IPS-18c (cell line): ENCODE data around the gene SNX11.
"Not testable (repeated sequence)": the region's sequence is repeated elsewhere in the genome, so short reads cannot be mapped to it uniquely, and the experiment has no call there.

Experiments used
- H3K4me3 ChIP-seq: 2 replicates; pipeline ENCODE4 v1.7.0; 2013; ENCODE audit warnings: low read depth, mild to moderate bottlenecking, low read length, moderate library complexity; ENCODE audit not compliant: insufficient read depth
- H3K9me3 ChIP-seq: one replicate; pipeline ENCODE4 v1.6.1; 2013; ENCODE audit warnings: mild to moderate bottlenecking, low read length, moderate library complexity; ENCODE audit not compliant: control insufficient read depth, insufficient read depth

The SNX11 gene

DNA sequence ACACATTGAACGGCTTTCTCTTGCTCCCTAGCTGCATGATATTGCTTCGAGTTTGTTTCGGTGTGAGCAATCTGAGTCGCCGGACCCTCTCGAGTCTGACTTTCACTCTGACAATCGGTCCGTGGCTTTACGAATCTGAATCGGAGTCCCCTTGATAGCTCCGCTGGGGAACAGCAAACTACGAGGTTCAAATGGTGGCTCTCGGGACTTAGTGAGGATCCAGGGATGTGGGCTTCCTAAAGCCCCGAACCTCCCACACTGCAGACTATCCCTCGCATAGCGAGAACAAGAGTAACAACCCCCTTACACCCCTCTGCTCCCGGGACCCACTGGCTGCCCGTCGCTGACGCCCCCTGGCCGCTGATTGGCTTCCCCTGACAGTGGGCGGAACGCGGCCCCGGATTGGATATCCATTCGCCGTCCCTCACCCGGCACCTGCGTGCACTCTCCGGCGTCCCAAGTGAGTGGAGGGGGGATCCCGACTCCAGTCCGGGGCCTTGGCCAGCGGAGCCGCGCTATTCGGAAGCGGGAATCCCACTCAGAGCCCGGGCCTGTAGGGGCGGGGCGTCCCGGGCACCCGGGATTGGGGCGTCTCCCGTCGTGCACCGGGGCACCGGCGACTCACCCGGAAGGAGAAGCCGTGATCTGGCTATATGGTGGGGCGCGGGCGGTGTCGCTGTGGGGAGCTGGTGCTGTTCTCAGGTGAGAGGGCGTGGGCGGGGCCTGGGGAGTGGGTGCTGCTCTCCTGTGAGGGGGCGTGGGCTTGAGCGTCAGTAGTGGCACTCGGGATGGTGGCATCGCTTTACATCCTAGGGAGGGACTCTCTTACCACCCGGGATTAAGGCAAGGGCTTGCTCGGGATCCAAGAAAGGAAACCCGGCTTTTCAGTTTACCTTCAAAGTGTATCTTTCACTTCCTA lies at the start of gene SNX11:
Gene SNX11, plus strand, starts transcription at position 630 of the 919 bp plus-strand sequence. CDS start 4,278 bp downstream, outside the sequence.
- Histone ChIP-seq H3K4me3 (peak within 1 kb of the TSS; percentile 94), H3K9me3 (no peaks in the 10 kb centered on the region)

DNA sequence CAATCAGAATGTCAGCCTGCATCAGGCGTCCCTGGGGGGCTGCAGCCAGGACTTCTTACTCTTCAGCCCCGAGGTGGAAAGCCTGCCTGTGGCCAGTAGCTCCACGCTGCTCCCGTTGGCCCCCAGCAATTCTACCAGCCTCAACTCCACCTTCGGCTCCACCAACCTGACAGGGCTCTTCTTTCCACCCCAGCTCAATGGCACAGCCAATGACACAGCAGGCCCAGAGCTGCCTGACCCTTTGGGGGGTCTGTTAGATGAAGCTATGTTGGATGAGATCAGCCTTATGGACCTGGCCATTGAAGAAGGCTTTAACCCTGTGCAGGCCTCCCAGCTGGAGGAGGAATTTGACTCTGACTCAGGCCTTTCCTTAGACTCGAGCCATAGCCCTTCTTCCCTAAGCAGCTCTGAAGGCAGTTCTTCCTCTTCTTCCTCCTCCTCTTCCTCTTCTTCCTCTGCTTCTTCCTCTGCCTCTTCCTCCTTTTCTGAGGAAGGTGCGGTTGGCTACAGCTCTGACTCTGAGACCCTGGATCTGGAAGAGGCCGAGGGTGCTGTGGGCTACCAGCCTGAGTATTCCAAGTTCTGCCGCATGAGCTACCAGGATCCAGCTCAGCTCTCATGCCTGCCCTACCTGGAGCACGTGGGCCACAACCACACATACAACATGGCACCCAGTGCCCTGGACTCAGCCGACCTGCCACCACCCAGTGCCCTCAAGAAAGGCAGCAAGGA lies 49.0 kb upstream of the SNX11 start:
- Histone ChIP-seq H3K4me3 (no peak overlapping the region), H3K9me3 (no peaks in the 10 kb centered on the region)

DNA sequence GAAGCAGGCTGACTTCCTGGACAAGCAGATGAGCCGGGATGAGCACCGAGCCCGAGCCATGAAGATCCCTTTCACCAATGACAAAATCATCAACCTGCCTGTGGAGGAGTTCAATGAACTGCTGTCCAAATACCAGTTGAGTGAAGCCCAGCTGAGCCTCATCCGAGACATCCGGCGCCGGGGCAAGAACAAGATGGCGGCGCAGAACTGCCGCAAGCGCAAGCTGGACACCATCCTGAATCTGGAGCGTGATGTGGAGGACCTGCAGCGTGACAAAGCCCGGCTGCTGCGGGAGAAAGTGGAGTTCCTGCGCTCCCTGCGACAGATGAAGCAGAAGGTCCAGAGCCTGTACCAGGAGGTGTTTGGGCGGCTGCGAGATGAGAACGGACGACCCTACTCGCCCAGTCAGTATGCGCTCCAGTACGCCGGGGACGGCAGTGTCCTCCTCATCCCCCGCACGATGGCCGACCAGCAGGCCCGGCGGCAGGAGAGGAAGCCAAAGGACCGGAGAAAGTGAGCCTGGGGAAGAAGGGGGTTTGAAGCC lies 48.4 kb upstream of the SNX11 start:
- H3K4me3 ChIP-seq, result no peak overlapping the region

GRCh38 chr17:48060249-48060648 lies 47.3 kb upstream of the SNX11 start:
- H3K9me3 ChIP-seq, result no peaks in the 10 kb centered on the region
- H3K4me3 ChIP-seq, result no peak overlapping the region

More for the DNA sequence above, 48.4 kb upstream of the SNX11 start:
- no peaks in the 10 kb centered on the region for H3K9me3 ChIP-seq

- H3K9me3 ChIP-seq, result no peaks in the 10 kb centered on the region
- H3K4me3 ChIP-seq, result no peak overlapping the region
Observed at GRCh38 chr17:48062273-48062672, 45.3 kb upstream of the SNX11 start.

DNA sequence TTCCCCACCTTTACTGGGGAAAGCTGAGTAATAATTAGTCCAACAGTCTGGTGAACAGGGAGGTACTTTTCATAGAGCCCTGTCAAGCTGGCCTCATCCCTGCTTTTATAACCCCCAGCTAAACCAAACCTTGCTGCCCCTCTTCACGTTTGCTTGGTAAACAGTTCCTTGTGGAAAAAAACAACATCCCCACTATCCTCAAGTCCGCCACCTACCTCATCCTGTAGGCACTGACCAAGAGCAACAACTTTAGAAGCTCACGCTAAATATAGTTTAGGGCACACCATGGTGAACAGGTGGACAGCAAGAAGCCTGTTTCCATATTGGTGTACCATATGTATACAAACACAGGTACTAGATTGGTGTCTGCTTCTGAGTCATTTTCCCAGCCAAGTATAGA lies 42.9 kb upstream of the SNX11 start:
- no peaks in the 10 kb centered on the region for H3K9me3 ChIP-seq
- no peak overlapping the region for H3K4me3 ChIP-seq

- Histone ChIP-seq H3K4me3 (no peak overlapping the region), H3K9me3 (no peaks in the 10 kb centered on the region)
Observed at GRCh38 chr17:48066192-48066591, 41.4 kb upstream of the SNX11 start.

- H3K4me3 ChIP-seq, result no peak overlapping the region
- no peaks in the 10 kb centered on the region for H3K9me3 ChIP-seq
Observed at GRCh38 chr17:48066656-48067055, 40.9 kb upstream of the SNX11 start.

DNA sequence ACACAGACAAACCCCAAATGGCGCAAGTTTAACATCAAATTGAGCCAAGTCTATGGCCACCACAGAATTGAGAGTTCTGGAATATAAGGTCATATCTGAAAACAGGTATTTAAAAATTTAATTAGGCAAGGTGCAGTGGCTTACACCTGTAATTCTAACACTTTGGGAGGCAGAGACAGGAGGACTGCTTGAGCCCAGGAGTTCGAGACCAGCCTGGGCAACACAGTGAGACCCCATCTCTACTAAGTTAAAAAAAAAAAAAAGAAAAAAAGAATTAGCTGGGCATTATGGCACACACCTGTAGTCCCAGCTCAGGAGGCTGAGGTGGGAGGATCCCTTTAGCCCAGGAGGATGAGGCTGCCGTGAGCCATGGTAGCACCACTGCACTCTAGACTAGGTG lies 40.3 kb upstream of the SNX11 start:
- Histone ChIP-seq H3K9me3 (no peaks in the 10 kb centered on the region), H3K4me3 (no peak overlapping the region)

- H3K9me3 ChIP-seq, H3K4me3 ChIP-seq: not testable (repeated sequence)
Observed at GRCh38 chr17:48067808-48068207, 39.8 kb upstream of the SNX11 start.

DNA sequence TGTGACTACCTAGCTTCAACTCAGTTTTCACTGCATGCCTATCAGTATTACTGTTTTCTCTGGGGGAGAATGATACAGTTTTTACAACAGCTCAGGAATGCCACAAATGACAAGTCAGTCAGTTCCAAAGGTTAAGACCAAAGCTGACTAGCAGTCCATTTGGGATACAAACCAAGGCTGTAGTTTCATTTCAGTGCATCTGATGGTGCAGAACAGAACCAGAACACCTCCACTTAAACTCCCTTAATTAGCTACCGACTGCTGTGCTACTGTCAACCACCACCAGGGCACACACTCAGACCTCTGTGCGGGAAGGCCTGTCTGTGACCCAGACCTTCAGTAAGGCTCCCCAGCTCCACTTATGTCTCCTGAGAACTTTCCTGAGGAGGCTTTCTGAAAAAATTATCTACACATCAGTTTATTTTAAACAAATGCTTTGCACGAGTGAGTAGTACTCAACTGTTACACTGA lies 39.0 kb upstream of the SNX11 start:
- H3K9me3 ChIP-seq, result no peaks in the 10 kb centered on the region
- no peak overlapping the region for H3K4me3 ChIP-seq

GRCh38 chr17:48070195-48070594 lies 37.4 kb upstream of the SNX11 start:
- Histone ChIP-seq H3K4me3 (no peak overlapping the region), H3K9me3 (no peaks in the 10 kb centered on the region)

- no peak overlapping the region for H3K4me3 ChIP-seq
- no peaks in the 10 kb centered on the region for H3K9me3 ChIP-seq
Observed at GRCh38 chr17:48071654-48072053, 35.9 kb upstream of the SNX11 start.

DNA sequence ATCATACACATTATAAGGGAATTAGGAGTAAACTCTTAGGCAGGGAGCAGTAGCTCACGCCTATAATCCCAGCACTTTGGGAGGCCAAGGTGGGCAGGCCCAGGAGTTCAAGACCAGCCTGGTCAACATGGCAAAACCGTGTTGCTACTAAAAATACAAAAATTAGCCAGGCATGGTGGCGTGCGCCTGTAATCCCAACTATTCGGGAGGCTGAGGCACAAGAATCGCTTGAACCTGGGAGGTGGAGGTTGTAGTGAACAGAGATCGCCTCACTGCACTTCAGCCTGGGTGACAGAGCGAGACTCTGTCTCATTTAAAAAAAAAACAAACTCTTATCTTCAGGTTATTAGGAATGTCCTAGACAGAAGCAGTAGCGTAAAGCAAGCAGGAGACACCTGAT lies 34.8 kb upstream of the SNX11 start:
- H3K4me3 ChIP-seq, H3K9me3 ChIP-seq: not testable (repeated sequence)

- not testable (repeated sequence) for H3K9me3 ChIP-seq, H3K4me3 ChIP-seq
Observed at GRCh38 chr17:48073566-48074094, 33.9 kb upstream of the SNX11 start.

GRCh38 chr17:48074322-48075081 lies 33.1 kb upstream of the SNX11 start:
- H3K9me3 ChIP-seq, result no peaks in the 10 kb centered on the region
- no peak overlapping the region for H3K4me3 ChIP-seq

- not testable (repeated sequence) for H3K4me3 ChIP-seq, H3K9me3 ChIP-seq
Observed at GRCh38 chr17:48077152-48077551, 30.4 kb upstream of the SNX11 start.
